SW480 (cell line): ENCODE measurements around the gene CNTNAP2.

Source experiments
- DNase-seq: peaks from one replicate; pipeline ENCODE4 v3.0.0-alpha.2; 2016; ENCODE audit warnings: low spot score

The CNTNAP2 gene

DNA sequence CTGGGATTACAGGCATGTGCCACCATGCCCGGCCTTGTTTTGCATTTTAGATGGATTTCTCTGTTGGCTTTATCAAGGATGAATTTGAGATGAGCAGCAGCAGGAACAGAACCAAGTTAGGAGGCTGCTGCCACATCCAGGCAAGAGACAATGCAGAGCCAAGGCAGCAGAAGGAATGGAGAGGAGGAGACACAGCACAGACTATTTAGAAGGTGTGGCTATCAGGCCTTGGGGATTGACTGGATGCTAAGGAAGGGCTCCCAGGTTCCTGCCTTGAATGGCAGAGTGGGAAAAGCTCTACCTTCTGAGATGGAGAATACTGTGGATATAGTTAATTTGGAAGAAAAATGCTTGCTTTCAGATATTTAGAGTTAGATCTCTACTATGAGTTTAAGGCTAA lies 1989.3 kb downstream of the CNTNAP2 start:
- no peak for DNase-seq

DNA sequence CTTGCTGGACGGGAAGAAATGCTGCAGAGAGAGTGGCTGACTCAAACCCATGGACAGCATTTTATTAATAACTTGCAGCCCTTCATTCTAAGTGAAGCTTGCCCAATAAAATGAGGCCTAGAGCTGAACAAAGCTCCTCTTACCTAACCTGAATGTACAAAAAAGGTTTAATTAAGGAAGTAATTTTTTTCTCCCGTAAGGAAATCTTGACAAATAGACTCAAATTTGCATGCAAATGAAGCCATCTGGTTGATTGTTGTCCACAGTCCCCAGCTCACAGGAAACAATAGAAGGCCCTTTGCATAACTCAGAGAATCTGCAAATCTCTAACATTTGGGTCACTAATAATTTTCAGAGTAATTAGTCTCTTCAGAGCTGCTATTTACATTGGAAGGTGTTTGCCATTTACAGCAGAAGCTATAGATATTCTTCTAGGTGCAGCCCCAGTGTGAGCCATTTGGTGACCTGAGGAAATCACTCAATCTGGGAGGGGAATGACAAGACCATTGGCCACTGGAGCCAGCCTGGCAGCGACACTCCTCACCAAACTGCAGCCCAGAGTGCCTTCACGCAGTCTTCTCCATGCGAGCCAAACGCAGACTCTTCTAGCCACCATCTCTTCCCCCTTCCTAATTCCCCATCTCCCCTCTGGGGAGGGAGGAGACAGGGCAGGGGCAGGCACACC lies 1991.0 kb downstream of the CNTNAP2 start:
- no peak for DNase-seq

- no peak for DNase-seq
Measured at GRCh38 chr7:148108381-148108780, 1991.8 kb downstream of the CNTNAP2 start.

GRCh38 chr7:148110097-148110868 lies 1993.7 kb downstream of the CNTNAP2 start:
- DNase-seq = peak; percentile 18

DNA sequence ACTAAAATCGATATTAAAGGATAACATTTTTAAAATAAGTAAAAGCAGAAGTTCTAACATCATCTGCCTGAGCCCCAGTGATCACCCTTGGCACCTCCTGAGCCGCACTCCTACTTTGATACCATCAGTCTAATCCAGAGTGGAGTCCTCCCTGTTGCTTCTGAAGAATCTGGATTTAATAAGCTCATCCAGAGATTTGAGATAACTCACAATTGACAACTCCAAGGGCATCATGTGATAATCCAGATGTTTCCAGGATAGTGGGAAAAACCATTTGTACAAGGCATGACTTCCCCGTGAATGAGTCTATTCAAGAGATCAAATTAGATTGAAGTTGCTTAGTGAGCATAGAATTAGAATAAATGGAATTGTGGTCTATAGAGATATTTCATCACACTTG lies 1998.2 kb downstream of the CNTNAP2 start:
- DNase-seq = no peak

DNA sequence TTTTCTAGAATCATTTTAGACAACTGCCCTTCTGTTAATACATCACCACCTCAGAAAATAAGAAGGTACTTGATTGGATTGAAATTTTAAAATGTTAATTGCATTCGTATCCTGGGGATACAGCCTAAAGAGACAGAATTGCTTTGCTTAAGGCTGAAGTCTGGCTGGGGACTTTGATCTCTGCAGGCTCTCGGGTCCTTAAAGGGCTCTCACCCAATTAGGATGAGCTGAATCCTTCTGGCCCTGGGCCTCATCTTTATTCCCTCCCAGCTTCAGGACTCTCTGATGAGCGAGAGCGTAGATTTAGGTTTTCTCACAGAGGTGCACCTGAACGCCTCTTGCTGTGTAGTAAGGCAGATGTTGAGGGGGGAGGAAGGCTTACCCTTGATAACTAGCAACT lies 1998.7 kb downstream of the CNTNAP2 start:
- DNase-seq = no peak

GRCh38 chr7:148116195-148116594 lies 1999.6 kb downstream of the CNTNAP2 start:
- DNase-seq = no peak

DNA sequence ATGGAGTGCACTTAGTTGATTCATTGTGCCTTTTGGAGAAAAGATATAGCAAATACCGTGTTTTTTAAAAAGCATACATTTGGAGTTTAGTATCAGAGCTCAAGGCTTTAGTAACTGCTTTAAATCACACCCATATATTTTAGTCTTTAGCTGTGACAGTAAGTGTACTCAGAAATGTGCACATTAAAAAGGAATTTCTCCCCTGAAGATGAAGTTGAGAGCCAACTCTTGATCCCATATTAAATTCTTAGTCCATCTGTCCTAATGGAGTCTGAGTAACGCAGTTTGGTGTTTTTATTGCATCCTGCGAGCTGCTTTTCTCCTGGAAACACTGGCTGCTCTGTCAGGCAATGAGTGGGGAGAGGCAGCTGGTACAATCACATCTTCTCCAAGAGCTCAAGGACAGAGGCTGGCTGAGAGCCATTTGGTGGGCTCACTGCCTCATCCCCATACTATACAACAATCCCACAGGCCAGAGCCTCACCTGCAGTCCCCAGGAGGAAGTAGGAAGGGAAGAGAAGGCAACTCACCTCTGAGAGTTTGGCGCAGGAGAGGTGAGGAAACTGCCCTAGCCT lies 2000.3 kb downstream of the CNTNAP2 start:
- DNase-seq = no peak

GRCh38 chr7:148118371-148118770 lies 2001.8 kb downstream of the CNTNAP2 start:
- no peak for DNase-seq

DNA sequence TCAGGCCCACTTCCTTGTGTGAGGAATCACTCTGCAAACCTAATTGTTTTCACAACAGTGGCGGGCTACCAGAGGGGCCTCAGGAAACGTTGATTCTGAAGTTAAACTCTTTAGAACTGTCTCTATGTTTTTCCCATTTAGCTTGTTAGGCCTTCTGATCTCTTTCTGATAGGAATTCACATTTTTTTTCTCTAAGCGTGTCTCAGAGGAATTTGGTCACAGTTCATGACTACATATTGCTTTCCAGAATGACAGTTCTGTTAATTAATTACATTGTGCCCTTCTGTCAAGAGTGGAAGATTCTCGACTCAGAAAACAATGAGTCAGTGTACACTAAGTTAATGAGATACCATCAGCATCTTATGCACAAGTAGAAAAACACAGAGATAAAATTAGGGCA lies 2004.8 kb downstream of the CNTNAP2 start:
- no peak for DNase-seq

- DNase-seq = no peak
Measured at GRCh38 chr7:148121847-148122246, 2005.2 kb downstream of the CNTNAP2 start.

- no peak for DNase-seq
Measured at GRCh38 chr7:148124477-148124876, 2007.9 kb downstream of the CNTNAP2 start.

GRCh38 chr7:148127374-148127773 lies 2010.8 kb downstream of the CNTNAP2 start:
- no peak for DNase-seq

- no peak for DNase-seq
Measured at GRCh38 chr7:148129023-148129422, 2012.4 kb downstream of the CNTNAP2 start.

DNA sequence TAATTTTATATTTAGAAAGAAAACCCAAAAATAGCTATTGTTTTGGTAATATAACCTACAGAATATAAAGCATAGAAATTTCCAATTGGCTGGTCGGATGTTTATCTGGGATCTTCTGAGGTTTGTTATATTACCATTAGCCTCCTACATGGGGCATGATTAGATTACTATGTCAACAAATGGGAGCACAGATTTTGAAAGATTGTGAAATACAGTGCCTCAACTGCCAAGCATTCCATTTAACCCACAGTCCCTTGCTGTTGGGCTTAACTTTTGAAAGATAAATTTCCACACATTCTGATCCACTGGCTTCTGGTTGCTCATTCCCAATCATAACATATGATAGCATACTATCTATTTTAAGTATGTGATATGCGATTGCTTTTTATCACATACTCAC lies 2018.5 kb downstream of the CNTNAP2 start:
- DNase-seq = no peak

DNA sequence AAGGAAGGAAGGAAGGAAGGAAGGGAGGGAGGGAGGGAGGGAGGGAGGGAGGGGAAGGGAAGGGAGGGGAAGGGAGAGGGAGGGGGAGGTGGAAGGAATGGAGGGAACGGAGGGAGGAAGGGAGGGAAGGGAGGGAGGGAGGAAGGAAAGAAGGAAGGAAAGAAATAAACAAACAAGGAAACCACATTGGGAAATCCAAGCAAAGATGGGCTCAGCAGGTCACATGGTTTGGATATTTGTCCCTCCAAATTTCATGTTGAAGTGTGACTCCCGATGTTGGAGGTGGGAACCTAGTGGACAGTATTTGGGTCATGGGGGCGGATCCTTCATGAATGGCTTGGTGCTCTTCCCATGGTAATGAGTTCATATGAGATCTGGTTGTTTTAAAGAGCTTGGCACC lies 2019.4 kb downstream of the CNTNAP2 start:
- DNase-seq = no peak

DNA sequence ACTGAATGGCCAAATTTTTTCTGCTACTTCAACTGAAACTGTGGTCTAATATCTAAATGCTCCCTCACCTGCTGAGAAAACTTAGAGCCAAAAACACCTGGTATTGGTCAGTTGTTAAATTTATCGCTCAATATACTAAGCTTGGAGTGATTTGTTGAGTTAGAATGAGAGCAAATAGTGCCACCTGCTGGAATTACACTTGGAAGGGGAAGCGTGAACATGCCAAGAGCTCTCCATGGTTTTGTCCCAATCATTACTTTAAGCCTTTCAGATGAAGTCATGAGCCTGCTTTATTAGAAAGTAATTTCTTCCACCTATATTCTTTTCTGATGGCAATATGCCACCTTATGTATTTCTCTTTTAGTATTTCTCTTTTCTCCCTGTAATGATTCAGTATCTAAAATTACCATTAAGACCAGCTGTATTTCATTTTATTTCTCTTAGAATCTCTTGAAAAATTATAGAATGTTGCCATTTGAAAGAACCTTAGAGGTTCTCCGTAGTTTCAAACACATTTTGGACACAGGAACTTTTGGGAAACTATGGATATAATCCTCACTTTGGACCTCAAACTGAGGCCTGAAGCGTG lies 2026.2 kb downstream of the CNTNAP2 start:
- peak; percentile 41 for DNase-seq

DNA sequence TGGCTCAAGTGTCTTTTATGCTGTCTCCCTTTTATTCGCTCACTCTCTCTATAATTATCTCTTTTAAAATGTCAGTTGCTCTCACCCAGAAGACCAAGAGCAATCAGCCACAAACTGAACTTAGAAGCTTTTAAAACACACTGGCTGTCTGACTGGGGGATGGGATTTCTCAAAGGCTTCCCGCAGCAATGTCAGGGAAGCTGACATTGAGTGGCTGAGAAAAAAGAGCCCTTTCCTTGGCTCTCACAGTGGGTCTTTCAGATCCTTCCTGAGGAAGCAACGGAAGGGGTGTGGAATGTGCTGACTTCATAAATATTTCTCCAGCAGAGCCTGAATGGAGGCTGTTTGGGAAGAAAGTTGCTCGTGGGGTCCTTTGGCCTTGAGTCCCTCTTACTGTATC lies 2028.2 kb downstream of the CNTNAP2 start:
- no peak for DNase-seq

- no peak for DNase-seq
Measured at GRCh38 chr7:148146346-148146745, 2029.7 kb downstream of the CNTNAP2 start.

DNA sequence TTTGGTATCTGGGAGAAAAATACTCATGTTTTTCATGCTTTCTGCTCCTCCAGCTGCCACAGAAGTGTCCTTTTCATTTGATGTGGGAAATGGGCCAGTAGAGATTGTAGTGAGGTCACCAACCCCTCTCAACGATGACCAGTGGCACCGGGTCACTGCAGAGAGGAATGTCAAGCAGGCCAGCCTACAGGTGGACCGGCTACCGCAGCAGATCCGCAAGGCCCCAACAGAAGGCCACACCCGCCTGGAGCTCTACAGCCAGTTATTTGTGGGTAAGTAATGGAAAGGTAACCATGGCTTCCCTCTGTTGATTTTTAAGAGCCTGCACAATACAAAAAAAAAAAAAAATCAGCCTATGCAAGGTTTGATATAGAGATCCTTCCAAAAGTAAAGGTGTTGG lies 2030.8 kb downstream of the CNTNAP2 start:
- no peak for DNase-seq

- no peak for DNase-seq
Measured at GRCh38 chr7:148148456-148148855, 2031.9 kb downstream of the CNTNAP2 start.

GRCh38 chr7:148149730-148150129 lies 2033.1 kb downstream of the CNTNAP2 start:
- no peak for DNase-seq

DNA sequence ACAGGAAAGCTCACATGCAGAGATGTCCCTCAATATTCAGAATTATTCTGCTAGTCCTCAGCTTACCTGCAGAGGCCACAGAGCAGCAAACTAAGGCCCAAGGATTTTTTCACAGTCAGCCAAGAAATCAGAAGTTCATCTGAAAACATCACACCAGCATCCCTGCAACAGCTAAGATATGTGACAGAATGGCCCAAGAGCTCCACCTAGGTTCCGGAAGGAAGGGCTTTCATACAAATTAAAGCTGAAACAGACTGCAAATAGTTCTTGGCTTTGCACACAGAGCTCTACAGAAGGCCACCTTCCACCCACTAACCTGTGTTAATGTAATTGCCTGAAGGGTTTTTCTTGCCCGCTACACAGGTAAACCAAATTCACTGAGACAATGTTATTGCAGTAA lies 2035.2 kb downstream of the CNTNAP2 start:
- no peak for DNase-seq
